ENCODE measurements around the gene FGF8.

The FGF8 gene

DNA sequence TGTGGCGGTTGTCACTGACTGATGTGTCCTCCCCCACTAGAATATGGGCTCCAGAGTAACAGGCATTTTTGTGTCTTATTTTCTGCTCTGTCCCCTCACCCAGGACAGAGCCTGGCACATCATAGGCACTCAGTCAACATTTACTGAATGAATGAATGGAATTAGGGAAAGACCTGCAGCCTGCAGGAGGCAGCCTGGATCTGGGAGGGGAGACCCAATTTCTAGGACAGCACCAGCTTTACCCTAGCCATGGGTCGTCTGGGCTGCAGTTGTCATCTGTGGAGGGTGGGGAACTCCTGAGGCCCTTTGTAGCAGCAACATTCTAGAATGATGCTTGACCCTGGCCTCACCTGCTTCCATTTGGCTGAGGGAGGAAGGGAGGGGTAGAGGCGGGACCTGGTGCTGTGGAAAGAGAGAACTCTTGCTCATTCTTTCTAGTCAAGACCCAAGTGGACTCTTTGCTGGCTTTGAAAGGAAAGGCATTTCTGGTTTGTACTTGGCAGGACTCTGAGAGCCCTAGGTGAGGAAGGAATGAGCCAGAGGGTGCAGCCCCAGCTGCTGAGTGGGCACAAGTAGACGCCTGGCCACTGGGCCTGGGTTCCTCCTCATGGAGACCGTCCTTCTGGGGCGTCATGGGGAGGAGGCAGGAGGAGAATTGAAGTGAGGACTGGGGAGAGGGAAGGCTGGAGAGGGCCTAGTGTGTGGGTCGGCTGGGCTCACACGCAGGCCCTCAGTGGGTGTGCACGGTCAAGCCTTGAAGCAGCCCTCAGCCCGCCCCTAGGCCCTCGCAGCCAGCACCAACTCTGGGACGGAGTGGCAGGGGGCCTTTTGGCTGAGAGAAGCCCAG is 8.9 kb downstream of the FGF8 start:
- no peak for ATAC-seq
- Mint-ChIP-seq H3K4me1 (no peaks in the 10 kb centered on the region), H3K9me3 (no peaks in the 10 kb centered on the region), H3K27me3 (peaks cover 37% of the 10 kb centered on the region), H3K27ac (no peak overlapping the region), H3K36me3 (no peaks in the 10 kb centered on the region), H3K4me3 (no peak overlapping the region)

DNA sequence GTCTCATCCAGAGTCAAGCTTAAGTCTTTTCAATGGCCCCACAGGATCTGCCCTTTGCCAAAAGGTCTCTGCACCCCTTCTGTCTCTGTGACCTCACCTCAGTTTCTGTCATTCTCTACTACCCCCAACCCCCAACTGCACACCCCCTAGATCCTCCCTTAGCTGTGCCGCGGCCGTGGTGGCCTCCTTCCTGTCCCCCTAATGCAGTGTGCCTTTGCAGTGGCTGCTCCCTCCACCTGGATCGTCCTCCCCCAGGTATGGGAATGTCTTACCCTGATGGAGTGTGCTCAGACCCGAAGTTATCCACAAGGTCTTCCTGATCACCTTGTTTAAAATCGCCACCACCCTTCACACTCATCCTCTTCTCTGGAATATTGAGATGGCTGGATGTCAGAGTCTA is 9.6 kb downstream of the FGF8 start:
- no peaks in the 10 kb centered on the region for H3K9me3 Mint-ChIP-seq
- H3K4me3 Mint-ChIP-seq: no peak overlapping the region
- H3K27ac Mint-ChIP-seq: no peak overlapping the region
- no peak for ATAC-seq
- no peaks in the 10 kb centered on the region for H3K4me1 Mint-ChIP-seq
- peaks cover 30% of the 10 kb centered on the region for H3K27me3 Mint-ChIP-seq
- H3K36me3 Mint-ChIP-seq: no peaks in the 10 kb centered on the region

DNA sequence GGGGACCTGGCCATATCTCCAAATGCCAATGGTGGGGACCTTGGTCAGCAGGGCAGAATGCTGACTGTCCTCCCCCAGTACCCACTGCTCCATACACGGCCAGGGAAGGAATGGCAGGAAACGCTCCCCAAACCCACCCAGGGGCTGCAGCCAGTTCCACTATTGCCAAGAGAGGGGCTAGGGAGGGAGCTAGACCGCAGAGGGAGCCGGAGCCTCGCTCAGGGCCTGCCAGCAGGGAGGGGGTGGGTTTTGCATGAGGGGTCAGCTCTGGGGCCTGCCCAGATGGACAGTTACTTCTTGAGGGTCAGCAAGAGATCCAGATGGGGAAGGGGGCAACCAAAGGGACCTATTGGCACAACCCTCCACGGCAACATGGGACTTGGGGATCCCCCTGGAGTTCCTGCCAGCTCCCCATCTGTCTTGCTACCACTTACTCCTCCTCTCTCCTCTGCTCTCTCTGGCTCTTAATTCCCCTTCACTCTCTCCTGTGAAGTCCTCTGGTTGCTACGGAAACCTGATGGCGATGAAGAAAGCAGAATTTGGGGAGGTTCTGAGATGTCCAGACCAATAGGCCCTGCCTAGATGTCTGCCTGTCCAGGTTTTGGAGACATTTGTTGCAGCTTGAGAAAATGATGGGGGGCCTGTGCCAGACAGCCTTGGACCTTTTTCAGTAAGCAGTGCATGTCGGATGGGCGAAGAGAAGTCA is 12.6 kb downstream of the FGF8 start:
- Mint-ChIP-seq H3K4me3 (no peak overlapping the region), H3K9me3 (no peaks in the 10 kb centered on the region), H3K36me3 (no peaks in the 10 kb centered on the region), H3K27ac (no peak overlapping the region), H3K27me3 (peaks cover 26% of the 10 kb centered on the region), H3K4me1 (no peaks in the 10 kb centered on the region)
- no peak for ATAC-seq

DNA sequence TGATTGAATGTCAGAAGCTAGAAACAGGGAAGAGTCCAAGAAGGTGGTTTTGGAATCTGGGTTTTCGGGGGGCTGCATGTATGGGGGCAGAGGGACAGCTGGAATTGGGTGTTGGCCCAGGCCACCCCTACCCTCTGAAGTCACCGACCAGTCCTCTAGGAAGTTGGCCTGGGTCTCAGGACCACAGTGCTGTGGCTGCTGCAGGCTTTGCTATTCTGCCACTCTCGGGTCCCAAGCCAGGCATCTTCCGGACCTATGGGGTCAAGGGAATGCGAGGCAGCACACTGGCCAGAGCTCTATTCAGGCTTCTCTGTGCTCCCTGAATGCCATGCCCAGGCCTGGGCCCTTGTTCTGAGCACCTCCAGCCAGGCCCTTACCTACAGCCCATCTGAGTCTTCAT is 13.2 kb downstream of the FGF8 start:
- H3K36me3 Mint-ChIP-seq: no peaks in the 10 kb centered on the region
- peaks cover 26% of the 10 kb centered on the region for H3K27me3 Mint-ChIP-seq
- H3K9me3 Mint-ChIP-seq: no peaks in the 10 kb centered on the region
- no peak overlapping the region for H3K4me3 Mint-ChIP-seq
- H3K4me1 Mint-ChIP-seq: no peaks in the 10 kb centered on the region
- H3K27ac Mint-ChIP-seq: no peak overlapping the region
- ATAC-seq: no peak

DNA sequence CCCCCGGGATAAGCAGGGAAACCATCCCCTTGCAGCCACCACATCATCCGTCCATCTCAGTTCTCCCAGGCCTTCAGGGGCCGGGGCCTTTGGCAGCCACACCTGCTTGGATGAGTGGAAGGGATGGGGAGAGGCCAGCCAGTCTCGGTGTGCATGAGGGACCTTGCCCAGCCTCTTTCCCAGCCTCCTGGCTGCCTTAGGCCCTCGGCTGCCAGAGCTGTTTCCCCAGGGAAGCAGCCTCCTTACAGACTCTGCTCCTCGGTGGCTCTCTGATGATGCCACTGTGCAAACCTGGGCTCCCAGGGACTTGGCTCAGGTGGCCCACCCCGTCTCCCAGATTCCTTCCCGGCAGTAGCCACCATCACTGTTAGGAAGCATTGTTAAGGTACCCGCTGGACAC is 14.7 kb downstream of the FGF8 start:
- Mint-ChIP-seq H3K36me3 (no peaks in the 10 kb centered on the region), H3K27me3 (peaks cover 27% of the 10 kb centered on the region), H3K27ac (no peak overlapping the region), H3K4me3 (no peak overlapping the region), H3K9me3 (no peaks in the 10 kb centered on the region), H3K4me1 (no peaks in the 10 kb centered on the region)
- no peak for ATAC-seq

DNA sequence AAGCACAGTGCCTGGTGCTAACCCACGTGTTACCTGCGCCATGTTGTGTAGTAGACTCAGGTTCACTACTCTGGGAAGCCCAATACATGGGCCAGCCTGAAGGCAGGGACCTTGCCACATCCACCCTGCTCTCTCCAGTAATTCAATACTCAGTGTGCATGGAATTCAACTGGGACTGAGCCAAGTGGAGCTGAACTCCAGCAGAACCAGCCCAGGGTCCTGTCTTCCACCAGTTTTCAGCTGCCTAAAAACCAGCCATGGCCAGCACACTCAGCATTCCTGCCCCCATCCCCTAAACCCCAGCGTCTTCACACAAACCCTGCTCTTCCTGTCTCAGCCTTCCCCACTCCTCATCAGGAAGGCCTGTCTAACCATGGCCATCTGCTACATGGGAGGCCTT is 15.4 kb downstream of the FGF8 start:
- H3K4me3 Mint-ChIP-seq: no peak overlapping the region
- no peaks in the 10 kb centered on the region for H3K9me3 Mint-ChIP-seq
- peaks cover 24% of the 10 kb centered on the region for H3K27me3 Mint-ChIP-seq
- no peak overlapping the region for H3K27ac Mint-ChIP-seq
- no peak for ATAC-seq
- H3K36me3 Mint-ChIP-seq: no peaks in the 10 kb centered on the region
- no peaks in the 10 kb centered on the region for H3K4me1 Mint-ChIP-seq

DNA sequence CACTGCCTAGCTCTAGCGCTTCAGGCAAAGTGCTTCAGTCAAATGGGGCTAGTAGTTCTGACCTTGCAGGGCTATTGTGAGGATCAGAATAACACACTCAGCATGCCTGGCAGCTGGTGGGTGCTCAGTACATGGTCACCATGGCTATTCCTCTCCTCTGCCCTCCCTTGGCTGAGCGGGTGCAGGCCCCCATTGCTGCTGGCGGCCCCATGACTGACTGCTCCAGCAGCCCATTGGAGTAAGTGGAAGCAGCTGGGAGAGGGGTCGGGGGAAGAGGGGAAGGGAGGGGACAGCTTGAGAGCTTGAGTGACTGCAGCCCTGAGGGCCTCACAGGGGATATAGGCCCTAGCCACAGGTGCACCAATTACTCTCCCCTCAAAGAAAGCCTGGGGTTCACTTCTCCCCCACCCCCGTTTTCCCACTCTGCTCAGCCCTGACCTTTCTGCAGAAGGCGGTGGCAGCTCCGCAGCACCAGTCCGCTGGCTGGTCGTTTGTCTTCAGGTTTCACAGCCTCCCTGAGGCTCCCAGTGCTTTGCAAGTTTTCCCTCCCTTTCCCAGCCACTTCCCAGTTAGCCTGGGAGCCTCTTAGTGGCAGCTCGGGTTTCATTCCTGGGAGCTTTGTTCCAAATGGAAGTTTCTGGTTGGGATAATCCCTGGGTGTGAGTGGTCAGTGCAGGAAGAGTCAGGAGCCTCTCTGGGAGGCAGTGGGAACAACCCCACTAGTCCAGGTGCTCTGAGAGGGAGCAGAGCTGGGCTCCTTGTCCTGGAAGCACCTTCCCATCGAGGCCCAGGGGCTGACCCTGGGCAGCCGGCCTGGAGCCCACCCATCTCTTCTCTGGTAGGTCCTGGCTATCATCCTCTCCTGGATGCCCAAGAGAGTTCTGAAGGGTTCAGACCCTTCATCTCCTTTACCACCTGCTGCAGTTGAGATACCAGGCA is 16.3 kb downstream of the FGF8 start:
- H3K27ac Mint-ChIP-seq: no peak overlapping the region
- no peak overlapping the region for H3K4me3 Mint-ChIP-seq
- no peaks in the 10 kb centered on the region for H3K4me1 Mint-ChIP-seq
- H3K9me3 Mint-ChIP-seq: no peaks in the 10 kb centered on the region
- no peaks in the 10 kb centered on the region for H3K36me3 Mint-ChIP-seq
- no peak for ATAC-seq
- H3K27me3 Mint-ChIP-seq: peaks cover 27% of the 10 kb centered on the region

DNA sequence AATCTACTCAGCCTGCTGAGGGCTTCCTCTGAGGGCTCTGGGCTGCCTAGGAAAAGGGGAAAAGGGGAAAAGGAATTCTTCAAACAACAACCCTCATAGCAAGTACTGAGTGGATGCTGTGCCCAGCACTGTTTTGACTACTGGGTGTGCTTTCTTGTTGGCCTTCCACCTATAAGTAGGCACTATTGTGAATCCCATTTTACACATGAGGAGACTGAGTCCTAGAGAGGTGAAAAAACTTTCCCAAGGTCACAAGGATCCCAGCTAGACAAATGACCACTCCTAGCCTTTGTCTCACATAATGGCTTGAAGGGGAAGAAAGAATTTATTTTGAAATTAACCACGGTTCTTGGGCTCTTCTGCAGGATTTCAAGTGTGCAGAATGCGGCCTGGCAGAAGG is 17.1 kb downstream of the FGF8 start:
- no peaks in the 10 kb centered on the region for H3K9me3 Mint-ChIP-seq
- H3K4me1 Mint-ChIP-seq: no peaks in the 10 kb centered on the region
- H3K4me3 Mint-ChIP-seq: no peak overlapping the region
- no peak for ATAC-seq
- H3K27ac Mint-ChIP-seq: no peak overlapping the region
- no peaks in the 10 kb centered on the region for H3K36me3 Mint-ChIP-seq
- peaks cover 32% of the 10 kb centered on the region for H3K27me3 Mint-ChIP-seq

DNA sequence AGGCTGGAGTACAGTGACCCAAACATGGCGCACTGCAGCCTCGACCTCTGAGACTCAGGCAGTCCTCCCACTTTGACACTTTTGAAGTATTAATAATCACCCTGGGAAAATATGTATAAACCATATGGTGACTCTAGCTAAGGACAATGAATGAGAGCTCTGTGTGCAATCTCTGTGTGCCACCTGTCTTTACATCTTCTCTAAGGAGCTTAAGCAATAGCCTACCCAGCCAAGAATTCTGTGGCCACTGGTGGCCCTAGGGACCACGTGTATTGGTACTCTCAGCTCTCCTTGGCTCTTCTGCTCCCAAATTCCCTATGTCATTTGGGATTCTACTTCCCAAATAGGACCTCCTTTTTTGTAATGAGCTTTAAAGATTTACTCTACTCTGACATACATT is 23.7 kb downstream of the FGF8 start:
- no peak for ATAC-seq
- peaks cover 35% of the 10 kb centered on the region for H3K27me3 Mint-ChIP-seq
- no peaks in the 10 kb centered on the region for H3K36me3 Mint-ChIP-seq
- no peak overlapping the region for H3K4me3 Mint-ChIP-seq
- no peaks in the 10 kb centered on the region for H3K9me3 Mint-ChIP-seq
- no peaks in the 10 kb centered on the region for H3K4me1 Mint-ChIP-seq
- no peak overlapping the region for H3K27ac Mint-ChIP-seq

DNA sequence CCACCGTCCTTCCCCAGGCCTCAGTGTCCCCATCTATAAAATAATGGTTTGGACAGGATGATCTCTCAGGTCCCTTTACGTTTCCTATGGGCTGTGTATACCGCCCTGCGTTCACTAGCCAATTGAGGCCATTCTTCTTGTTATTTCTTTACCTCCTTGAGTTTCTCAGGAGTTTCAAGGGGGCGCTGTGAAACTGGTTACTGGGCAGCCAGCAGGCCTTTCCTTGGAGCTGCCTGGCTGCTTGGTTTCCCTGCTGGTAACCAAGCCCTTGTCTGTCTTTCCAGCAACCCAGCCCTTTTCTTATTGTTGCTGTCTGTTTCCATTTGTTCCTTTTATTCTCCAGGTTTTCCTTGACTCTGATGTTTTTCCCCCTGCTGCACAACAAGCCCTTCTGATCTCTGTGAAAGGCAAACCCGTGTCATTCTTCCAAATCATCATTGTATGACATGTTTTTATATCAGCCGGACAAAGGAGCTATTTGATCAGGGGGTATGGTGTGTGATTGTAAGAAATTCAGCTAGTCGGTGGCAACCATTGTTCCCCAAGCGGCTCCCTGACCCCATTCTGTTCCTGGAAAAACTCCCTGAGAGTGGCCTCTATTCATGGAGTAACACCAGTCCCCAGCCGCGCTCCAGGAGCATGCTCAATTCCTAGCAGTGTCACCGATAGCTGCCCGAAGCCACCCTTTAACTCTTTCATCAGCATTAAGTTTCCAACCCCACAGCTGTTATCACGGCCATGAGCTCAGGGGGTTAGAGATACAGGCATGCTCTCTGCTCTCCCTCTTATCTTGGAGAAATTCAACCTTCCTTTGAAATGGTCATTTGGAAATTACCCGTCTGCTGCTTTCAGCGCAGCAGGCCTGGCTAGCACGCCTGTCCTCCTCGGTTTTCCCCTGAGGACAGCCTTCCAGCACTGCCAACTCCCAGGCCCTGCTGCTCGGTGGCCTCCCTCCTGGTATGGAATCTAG is 26.6 kb downstream of the FGF8 start:
- Mint-ChIP-seq H3K27ac (no peak overlapping the region), H3K4me3 (no peak overlapping the region), H3K4me1 (no peaks in the 10 kb centered on the region), H3K9me3 (no peaks in the 10 kb centered on the region), H3K36me3 (no peaks in the 10 kb centered on the region), H3K27me3 (peaks cover 16% of the 10 kb centered on the region)
- ATAC-seq: no peak

DNA sequence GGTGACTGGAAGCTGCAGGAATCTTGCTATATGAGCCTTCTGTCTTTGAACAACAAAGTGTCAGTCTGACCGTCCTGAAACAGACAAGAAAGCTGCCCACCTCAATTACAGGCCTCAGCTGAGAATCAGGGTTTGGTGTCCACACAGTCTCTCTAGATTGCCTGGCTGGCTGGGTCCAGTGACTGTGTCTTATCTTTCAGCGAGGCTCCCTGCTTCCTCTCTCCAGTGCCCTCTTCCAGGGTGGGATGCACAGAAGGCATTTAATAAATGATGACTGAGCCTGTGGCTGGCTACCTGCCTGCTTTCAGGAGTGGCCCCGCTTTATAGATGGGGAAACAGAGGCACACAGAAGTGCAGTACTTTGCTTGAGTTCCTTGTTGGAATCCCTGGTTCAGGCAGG is 27.4 kb downstream of the FGF8 start:
- H3K9me3 Mint-ChIP-seq: no peaks in the 10 kb centered on the region
- no peak overlapping the region for H3K27ac Mint-ChIP-seq
- H3K4me1 Mint-ChIP-seq: no peaks in the 10 kb centered on the region
- ATAC-seq: no peak
- no peaks in the 10 kb centered on the region for H3K36me3 Mint-ChIP-seq
- H3K27me3 Mint-ChIP-seq: peaks cover 10% of the 10 kb centered on the region
- no peak overlapping the region for H3K4me3 Mint-ChIP-seq

DNA sequence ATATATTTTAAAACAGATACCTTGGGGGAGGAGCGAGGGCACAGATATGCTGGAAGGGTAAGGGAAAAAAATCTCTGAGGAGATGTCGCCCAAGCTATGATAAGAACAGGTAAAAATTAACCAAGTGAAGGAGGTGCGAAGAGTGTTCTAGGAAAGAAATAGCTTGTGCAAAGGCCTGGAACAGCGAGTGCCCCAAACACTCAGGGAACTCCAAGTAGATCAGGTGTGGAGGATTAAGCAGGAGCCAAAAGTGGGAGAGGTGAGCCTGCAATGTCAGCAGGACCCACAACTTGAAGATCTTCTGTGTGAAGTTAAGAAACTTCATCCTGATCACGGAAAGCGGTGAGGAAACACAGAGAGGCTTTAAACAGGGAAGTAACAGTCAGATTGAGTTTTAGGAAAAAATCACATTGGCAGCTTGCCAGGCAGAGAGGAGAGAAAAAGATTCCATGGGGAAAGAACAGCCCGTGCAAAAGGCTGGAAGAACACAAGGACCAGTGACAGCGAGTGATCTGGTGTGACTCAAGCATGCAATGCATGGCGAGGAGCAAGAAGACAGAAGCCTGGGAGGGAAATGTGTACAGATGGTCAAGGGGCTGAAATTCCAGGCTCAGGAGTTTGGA is 30.7 kb downstream of the FGF8 start:
- Mint-ChIP-seq H3K4me3 (no peak overlapping the region), H3K27ac (no peak overlapping the region), H3K27me3 (peaks cover 11% of the 10 kb centered on the region), H3K9me3 (no peaks in the 10 kb centered on the region), H3K36me3 (no peaks in the 10 kb centered on the region), H3K4me1 (no peaks in the 10 kb centered on the region)
- no peak for ATAC-seq

DNA sequence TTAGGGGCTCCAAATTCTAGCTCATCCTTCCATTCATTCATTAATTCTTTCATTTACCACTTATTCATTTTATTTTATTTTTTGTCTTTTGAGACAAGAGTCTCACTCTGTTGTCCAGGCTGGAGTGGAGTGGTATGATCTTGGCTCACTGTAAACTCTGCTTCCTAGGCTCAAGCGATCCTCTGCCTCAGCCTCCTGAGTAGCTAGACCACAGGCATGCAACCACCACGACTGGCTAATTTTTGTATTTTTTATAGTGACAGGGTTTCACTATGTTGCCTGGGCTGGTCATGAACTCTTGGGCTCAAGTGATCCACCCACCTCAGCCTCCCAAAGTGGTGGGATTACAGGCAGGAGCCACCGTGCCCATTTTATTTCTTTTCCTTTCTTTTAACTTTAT is 31.6 kb downstream of the FGF8 start:
- Mint-ChIP-seq H3K4me1 (no peaks in the 10 kb centered on the region), H3K4me3 (no peak overlapping the region), H3K27me3 (peaks cover 20% of the 10 kb centered on the region), H3K36me3 (no peaks in the 10 kb centered on the region), H3K27ac (no peak overlapping the region), H3K9me3 (no peaks in the 10 kb centered on the region)
- no peak for ATAC-seq

DNA sequence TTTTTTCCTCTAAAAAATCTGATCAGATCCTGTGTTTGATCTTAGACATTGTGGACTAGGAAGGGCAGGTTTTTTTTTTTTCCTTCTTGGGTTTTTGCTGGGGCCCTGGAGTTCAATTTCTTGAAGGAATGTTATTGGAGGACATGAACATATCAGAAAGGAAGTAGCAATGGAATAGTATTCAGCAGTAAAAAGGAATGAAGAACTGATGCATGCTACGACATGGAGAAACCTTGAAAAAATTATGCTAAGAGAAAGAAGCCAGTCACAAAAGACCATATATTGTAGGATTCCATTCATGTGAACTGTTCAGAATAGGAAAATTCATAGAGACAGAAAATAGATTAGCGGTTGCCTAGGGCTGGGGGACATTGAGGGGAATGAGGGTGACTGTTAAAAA is 34.0 kb downstream of the FGF8 start:
- Mint-ChIP-seq H3K36me3 (no peaks in the 10 kb centered on the region), H3K4me3 (no peak overlapping the region), H3K27ac (no peak overlapping the region), H3K27me3 (peaks cover 22% of the 10 kb centered on the region), H3K4me1 (no peaks in the 10 kb centered on the region), H3K9me3 (no peaks in the 10 kb centered on the region)
- ATAC-seq: no peak
